MG63 (cell line): ENCODE data around the gene SBK1. TPM values are rescaled to one million over a fixed set of nuclear protein-coding genes. Genes with fewer than 3 reads are reported as not detected.
A peak's percentile ranks its signal among the peaks of the same experiment; 100 is the strongest.
"Not testable (repeated sequence)": the region's sequence is repeated elsewhere in the genome, so short reads cannot be mapped to it uniquely, and the experiment has no call there.

ENCODE experiments used
- DNase-seq: peaks from one replicate; pipeline ENCODE4 v3.0.0-alpha.2; 2020
- H3K27me3 ChIP-seq: fragments of 250-450 bp; sonication (Bioruptor Pico); 2 replicates; pipeline ENCODE4 v1.5.1; 2020; ENCODE audit warnings: mild to moderate bottlenecking, moderate library complexity
- H3K36me3 ChIP-seq: fragments of 250-450 bp; sonication (Bioruptor Pico); 2 replicates; pipeline ENCODE4 v1.5.1; 2020; ENCODE audit warnings: mild to moderate bottlenecking, moderate library complexity
- H3K4me3 ChIP-seq: fragments of 250-450 bp; sonication (Bioruptor Pico); 2 replicates; pipeline ENCODE4 v1.5.1; 2020; ENCODE audit warnings: mild to moderate bottlenecking, moderate library complexity
- H3K9me3 ChIP-seq: fragments of 250-450 bp; sonication (Bioruptor Pico); 2 replicates; pipeline ENCODE4 v1.5.1; 2020; ENCODE audit warnings: mild to moderate bottlenecking, moderate library complexity
- total RNA-seq: library from RNA; depleted of rRNA; stranded (reverse); fragments of >200 nt; shearing (Covaris generic); gene quantifications from 2 replicates; pipeline ENCODE4 v1.2.3, GENCODE V29; 2014; ENCODE audit warnings: low replicate concordance

The SBK1 gene
- total RNA-seq, 1 experiment from 2014 or later: not detected

DNA sequence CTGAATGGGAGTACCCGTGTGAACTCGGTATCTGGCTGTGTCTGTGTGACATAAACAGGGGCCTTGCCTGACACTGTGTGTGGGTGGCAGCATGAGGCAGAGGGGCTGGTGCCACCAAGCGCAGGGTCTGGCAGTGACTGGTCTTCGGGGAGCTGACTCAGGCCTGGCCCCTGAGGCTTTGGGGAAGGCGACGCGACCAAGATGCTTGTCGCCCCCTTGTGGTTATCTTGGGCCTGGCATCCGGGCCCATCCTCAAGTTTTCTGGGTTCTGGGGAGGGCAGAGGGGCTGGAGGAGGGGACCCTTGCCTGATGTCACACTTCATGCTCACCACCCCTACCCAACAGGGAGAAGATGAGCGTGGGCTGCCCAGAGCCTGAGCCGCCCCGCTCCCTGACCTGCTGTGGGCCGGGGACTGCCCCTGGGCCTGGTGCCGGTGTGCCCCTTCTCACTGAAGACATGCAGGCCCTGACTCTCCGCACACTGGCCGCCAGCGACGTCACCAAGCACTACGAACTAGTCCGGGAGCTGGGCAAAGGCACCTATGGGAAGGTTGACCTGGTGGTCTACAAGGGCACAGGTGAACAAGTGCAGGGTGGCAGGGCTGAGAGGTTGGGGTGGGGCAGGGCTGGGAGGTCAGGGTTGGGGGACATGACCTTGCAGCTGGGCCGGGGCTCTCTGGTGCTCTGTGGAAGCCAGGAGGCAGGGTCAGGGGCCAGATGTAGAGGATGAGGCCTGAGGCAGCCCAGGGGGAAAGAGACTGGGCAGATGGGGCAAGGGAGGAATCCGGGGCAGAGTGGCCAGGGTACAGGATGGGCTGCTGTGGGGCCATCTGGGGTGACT, 24.9 kb downstream of the SBK1 start:
- H3K27me3 ChIP-seq: no peaks in the 10 kb centered on the region; the same call in 1 of the 2 replicates
- DNase-seq: peak; percentile 58

DNA sequence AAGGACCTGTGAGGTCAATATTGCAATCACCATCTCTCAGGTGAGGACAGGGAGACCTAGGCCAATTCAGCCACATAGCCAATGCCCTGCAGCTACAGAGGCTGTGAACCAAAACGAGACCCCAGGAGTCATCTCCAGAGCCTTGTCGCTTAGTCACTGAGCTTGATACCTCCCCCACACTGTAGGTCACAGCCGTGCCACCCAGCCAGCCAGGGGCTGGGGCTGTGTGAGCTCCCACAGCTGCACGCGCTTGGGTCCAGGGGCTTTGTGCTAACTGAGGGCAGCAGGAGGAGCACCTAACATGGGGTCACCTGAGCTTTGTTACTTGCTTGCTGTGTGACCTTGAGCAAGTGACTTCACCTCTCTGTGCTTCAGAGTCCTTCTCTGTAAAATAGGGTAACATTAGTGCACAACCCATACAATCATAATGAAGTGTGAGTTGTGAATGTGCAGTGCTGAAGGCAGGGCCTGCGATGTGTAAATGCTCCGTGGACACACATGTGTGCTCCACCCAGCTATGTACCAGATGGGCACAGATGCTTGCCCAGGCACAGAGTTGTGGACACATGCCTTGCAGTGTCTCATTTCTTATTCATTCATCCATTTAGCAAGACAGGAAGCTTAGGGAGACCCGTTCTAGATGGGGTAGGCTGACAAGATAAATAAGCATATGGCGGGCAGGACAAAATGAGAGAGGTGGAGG, 25.9 kb downstream of the SBK1 start:
- no peak for DNase-seq
- no peaks in the 10 kb centered on the region; the same call in 1 of the 2 replicates for H3K27me3 ChIP-seq
- no peaks in the 10 kb centered on the region for H3K9me3 ChIP-seq
- no peak overlapping the region for H3K4me3 ChIP-seq
- H3K36me3 ChIP-seq: no peaks in the 10 kb centered on the region

More for the DNA sequence above, 24.9 kb downstream of the SBK1 start:
- Histone ChIP-seq H3K9me3 (no peaks in the 10 kb centered on the region), H3K4me3 (no peak overlapping the region), H3K36me3 (no peaks in the 10 kb centered on the region)

DNA sequence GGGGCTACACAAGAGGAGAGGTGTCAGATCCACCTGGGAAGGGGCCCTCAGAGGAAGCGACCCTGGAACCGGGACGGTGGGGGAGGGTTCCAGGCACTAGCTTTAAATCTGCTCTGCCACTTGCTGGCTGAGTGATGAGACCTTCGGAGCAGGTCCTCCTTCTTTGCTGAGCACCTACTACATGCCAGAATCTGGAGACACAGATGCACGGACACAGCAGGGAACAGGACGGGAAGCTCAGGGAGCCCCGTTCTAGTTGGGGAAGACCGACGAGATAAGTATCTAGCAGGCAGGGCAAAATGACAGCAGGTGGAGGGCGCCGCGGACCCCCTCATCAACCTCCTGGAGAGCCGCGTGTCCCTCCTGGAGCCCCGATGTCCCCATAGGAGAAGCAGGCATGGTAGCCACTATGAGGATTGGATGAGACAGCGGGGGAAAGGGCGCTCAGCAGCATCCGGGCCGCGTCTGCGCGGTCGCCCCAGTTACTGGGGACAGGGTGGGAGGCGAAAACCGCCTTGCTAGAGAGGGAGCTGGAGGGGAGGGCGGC, 27.2 kb downstream of the SBK1 start:
- no peaks in the 10 kb centered on the region; the same call in 1 of the 2 replicates for H3K27me3 ChIP-seq
- H3K9me3 ChIP-seq: no peaks in the 10 kb centered on the region
- no peak for DNase-seq
- no peaks in the 10 kb centered on the region for H3K36me3 ChIP-seq
- H3K4me3 ChIP-seq: no peak overlapping the region

DNA sequence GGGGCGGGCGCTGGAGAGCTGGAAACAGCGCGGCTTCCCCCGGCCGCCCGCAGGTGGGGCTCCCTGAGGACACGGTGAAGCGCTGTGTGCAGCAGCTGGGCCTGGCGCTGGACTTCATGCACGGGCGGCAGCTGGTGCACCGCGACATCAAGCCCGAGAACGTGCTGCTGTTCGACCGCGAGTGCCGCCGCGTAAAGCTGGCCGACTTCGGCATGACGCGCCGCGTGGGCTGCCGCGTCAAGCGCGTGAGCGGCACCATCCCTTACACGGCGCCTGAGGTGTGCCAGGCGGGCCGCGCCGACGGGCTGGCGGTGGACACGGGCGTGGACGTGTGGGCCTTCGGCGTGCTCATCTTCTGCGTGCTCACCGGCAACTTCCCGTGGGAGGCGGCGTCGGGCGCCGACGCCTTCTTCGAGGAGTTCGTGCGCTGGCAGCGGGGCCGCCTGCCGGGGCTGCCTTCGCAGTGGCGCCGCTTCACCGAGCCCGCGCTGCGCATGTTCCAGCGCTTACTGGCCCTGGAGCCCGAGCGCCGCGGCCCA, 27.8 kb downstream of the SBK1 start:
- H3K4me3 ChIP-seq: no peak overlapping the region
- no peaks in the 10 kb centered on the region for H3K27me3 ChIP-seq
- no peaks in the 10 kb centered on the region for H3K36me3 ChIP-seq
- no peaks in the 10 kb centered on the region for H3K9me3 ChIP-seq
- no peak for DNase-seq

DNA sequence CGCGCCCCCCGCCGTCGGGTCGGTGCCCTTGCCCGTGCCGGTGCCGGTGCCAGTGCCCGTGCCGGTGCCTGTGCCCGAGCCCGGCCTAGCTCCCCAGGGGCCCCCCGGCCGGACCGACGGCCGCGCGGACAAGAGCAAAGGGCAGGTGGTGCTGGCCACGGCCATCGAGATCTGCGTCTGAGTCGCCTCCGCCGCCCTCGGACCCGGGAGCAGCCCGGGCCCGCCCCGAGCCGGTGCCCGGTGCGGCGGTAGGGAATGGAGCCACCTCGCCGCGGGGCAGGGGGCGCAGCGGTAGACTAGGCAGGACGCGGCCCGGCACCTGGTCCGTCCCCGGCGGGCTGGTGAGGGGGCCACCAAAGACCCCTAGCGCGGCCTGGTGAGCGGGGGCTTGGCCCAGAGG, 28.4 kb downstream of the SBK1 start:
- no peak for DNase-seq

DNA sequence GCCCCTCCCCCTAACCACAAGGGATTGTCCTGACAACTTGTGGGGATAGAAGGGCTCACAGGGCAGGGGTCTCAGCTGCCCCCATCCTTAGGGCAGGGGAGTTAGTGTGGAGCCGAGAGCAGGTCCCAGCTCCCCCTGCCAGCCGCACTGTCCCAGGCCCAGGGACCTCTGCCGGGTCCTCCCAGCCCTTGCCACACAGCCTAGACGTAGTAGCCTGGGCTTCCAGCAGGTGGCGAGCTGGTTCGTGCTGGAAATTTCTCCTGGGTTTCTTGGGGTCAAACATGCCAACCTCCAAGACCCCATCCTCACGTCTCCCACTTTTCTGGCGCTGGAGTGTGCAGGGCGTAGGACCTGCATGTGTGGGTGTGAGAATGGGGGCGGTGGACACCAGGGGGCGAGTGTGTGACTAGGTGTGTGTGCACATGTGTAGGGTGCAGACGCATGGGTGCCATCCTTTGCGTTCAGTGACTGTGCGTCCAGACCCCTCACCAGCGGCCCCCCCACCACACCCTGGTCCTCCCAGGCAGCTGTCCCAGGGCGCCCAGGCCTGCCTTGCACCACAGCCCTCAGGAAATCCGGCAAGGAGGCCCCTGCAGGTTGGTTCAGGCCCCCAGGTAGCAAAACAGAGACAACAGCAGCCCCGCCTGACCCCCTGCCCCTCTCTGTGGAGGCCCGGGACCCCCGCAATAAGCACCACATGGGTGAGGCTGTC, 29.5 kb downstream of the SBK1 start:
- Histone ChIP-seq H3K36me3 (no peaks in the 10 kb centered on the region), H3K4me3 (no peak overlapping the region), H3K9me3 (no peaks in the 10 kb centered on the region), H3K27me3 (no peaks in the 10 kb centered on the region)
- peak; percentile 28 for DNase-seq

More for the DNA sequence above, 28.4 kb downstream of the SBK1 start:
- no peaks in the 10 kb centered on the region for H3K9me3 ChIP-seq
- H3K4me3 ChIP-seq: no peak overlapping the region
- H3K36me3 ChIP-seq: no peaks in the 10 kb centered on the region
- no peaks in the 10 kb centered on the region for H3K27me3 ChIP-seq

DNA sequence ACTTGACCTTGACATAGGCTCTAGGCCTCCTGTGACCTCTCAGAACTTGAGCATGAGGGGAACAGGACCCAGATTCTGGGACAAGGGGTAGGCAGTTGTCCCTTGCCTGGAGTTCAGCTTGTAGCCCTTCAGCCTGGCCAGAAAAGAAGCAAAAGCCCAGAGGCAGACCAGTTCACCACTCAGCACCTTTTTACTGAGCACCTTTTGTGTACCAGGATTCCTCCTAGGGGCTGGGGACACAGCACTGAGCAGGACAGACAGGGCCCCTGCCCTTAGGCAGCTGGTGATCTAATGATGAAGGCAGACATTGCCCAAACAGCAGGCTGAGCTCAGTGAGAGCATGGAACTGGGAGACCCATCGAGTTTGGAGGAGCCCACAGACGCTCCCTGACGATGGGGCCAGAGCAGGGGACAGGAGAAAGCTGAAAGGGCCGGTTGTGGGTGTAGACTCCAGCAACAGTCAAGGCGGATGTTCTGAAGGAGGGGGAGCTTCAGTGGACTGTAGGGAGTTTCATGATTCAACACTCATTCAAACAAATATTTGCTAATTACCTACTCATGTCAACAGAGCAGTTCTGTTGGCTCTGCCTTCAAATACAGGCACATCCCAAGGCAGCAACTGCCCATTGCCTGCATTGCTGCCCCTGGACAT, 32.0 kb downstream of the SBK1 start:
- H3K9me3 ChIP-seq: no peaks in the 10 kb centered on the region
- no peak overlapping the region for H3K4me3 ChIP-seq
- DNase-seq: no peak
- H3K36me3 ChIP-seq: no peaks in the 10 kb centered on the region
- no peaks in the 10 kb centered on the region for H3K27me3 ChIP-seq

DNA sequence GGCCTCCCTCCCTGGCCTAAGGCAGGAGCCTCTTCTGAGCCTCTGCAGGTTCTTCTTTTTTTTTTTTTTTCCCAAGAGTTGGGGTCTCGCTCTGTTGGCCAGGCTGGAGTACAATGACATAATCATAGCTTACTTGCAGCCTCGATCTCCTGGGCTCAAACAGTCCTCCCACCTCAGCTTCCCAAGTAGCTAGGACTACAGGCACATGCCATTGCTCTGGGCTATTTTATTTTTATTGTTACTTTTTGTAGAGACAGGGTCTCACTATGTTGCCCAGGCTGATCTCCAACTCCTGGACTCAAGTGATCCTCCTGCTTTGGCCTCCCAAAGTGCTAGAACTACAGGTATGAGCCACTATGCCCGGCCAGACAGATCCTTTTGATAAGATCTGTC, 32.6 kb downstream of the SBK1 start:
- Histone ChIP-seq H3K36me3 (no peaks in the 10 kb centered on the region), H3K27me3 (no peaks in the 10 kb centered on the region), H3K9me3 (no peaks in the 10 kb centered on the region), H3K4me3 (no peak overlapping the region)
- DNase-seq: no peak

DNA sequence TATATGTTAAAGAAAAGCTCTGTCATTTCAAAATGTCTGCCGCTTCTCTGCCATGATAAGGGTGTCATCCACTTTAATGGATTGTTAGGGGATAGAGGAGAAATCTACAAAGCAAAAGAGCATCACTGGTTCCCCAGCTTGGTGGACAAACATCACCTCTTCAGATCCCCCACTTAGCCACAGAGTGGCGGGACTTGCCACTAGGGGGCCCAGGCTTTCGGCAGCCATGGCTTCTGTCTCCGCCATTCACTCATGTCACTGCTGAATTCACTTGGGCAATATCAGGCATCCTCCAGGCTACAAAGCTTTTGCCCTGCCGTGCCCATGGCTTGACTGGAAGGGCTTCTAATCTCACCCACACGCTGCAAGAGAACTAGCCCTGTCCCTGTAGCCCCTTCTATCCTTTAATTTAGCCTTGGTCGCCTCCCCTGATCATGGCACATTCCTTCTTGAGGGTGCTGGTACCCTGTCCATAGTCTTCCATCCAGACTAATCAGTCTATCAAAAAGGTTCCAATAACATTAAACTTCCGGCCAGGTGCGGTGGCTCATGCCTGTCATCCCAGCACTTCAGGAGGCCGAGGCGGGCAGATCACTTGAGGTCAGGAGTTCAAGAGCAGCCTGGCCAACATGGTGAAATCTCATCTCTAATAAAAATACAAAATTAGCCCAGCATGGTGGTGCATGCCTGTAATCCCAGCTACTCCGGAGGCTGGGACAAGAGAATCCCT, 34.7 kb downstream of the SBK1 start:
- H3K36me3 ChIP-seq: no peaks in the 10 kb centered on the region
- H3K9me3 ChIP-seq: no peaks in the 10 kb centered on the region
- no peaks in the 10 kb centered on the region for H3K27me3 ChIP-seq
- DNase-seq: peak; percentile 43
- no peak overlapping the region for H3K4me3 ChIP-seq

DNA sequence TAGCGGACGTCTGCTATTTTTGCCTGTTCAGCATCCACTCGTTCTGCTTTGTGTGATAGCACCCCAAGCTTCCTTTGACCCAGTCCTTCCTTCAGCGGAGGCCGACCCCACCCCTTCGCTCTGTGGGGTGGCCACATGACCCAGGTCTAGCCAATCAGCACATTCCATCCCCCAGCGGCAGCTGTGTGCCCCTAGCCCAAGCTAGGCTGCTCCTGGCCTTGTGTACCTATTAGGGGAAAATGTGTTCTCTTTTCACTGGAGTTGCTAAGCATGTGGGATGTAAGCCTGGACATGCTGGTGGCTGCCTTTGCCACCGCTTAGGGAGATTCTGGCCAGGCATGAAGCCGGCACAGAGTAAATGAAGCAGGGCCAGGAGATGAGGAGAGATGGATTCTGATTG, 37.9 kb downstream of the SBK1 start:
- H3K9me3 ChIP-seq, H3K4me3 ChIP-seq, H3K27me3 ChIP-seq, DNase-seq, H3K36me3 ChIP-seq: not testable (repeated sequence)

DNA sequence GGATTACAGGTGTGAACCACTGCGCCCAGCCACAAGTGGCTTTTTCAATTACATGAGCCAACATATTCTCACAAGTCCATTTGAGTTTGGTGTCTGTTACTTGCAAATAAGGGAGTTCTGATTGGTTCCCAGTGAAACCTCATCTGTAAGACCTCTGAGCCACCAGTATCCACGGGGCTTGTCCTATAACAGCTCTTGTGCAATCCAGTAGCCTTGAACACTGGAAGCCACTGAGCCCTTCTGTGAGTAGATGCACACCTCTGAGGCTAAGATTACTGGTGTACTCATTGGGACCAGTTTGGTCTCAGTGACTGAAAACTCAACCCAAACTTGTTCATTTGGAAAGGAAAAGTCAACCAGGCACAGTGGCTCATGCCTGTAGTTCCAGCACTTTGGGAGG, 38.7 kb downstream of the SBK1 start:
- not testable (repeated sequence) for DNase-seq, H3K36me3 ChIP-seq, H3K27me3 ChIP-seq, H3K4me3 ChIP-seq, H3K9me3 ChIP-seq

DNA sequence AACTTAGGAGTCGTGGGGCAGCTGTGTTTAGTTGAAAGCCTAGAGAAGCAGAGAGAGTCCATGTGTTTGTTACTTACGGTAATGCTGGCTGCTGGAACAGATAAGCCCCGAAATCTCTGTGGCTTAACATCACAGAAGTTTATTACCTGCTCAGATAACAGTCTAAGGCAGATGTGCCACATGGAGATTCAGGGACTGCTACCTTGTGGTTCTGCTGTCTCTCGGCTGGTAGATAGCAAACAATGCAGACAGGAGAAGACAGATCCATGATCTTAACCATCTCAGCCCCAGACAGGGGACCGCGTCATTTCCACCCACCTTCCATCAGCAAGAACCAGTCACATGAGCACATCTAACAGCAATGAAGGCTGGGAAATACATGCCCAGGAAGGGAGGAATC, 40.3 kb downstream of the SBK1 start:
- not testable (repeated sequence) for H3K9me3 ChIP-seq, H3K4me3 ChIP-seq, H3K27me3 ChIP-seq, DNase-seq, H3K36me3 ChIP-seq

DNA sequence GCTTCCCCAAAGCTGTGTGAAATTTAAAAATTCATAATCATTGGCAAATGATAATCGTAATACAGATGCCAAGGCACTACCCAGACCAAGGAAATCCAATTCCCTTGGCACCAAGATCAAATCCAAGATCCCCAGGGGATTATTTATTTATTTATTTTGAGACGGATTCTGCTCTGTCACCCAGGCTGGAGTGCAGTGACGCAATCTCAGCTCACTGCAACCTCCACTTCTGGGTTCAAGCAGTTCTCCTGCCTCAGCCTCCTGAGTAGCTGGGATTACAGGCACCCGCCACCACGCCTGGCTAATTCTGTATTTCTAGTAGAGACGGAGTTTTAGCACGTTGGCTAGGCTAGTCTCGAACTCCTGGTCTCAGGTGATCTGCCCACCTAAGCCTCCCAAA, 43.4 kb downstream of the SBK1 start:
- not testable (repeated sequence) for H3K27me3 ChIP-seq, H3K36me3 ChIP-seq, H3K9me3 ChIP-seq, DNase-seq, H3K4me3 ChIP-seq

DNA sequence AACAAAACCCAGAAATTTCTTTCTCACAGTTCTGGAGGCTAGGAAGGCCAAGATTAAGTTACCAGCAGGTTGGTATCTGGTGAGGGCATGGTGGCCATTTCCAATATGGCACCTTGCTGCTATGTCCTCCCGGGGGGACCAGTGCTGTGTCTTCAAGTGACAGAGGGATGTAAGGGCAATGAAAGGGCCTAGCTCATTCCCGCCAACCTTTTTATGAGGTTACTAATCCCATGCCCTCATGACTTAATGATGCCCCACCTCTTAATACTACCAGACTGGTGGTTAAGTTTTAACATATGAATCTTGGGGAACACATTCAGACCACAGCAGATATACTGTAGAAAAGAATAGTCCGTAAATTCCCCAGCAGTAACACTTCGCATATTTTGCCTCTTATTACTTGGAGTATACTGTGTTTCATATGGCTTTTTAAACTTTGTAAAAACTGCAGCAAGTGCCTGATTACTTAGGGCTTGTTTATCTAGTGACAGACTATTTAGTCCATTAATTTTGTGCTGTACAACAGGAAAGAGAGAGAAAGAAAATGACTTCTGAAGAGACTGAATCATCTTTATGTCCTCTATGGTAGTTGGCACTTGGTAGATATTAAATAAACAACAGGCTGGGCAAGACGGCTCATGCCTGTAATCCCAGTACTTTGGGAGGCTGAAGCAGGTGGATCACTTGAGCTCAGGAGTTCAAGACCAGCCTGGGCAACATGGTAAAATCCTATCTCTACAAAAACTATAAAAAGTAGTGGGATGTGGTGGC, 44.8 kb downstream of the SBK1 start:
- not testable (repeated sequence) for H3K4me3 ChIP-seq, H3K36me3 ChIP-seq, H3K27me3 ChIP-seq, H3K9me3 ChIP-seq
- DNase-seq: peak; percentile 38

DNA sequence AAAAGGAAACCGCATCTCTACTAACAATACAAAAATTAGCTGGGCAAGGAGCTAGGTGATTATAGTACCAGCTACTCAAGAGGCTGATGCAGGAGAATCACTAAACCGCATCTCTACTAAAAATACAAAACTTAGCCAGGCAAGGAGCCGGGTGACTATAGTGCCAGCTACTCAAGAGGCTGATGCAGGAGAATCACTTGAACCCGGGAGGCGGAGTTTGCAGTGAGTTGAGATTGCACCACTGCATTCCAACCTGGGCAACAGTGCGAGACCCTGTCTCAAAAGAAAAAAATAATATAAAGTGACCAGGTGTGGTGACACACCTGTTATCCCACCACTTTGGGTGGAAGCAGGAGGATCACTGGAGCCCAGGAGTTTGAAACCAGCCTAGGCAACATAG, 45.9 kb downstream of the SBK1 start:
- not testable (repeated sequence) for H3K4me3 ChIP-seq, H3K9me3 ChIP-seq, DNase-seq, H3K27me3 ChIP-seq, H3K36me3 ChIP-seq
